Gastrocnemius medialis (tissue), 4 donors: Measurements from ENCODE around the gene TTC31. TPM values are rescaled to one million over a fixed set of nuclear protein-coding genes. Genes with fewer than 3 reads are reported as not detected.

Source experiments
- ATAC-seq, 2 donors: fragments of 150-250 bp; one replicate each; pipeline ENCODE4 v1.9.1; 2016
- DNase-seq, 2 donors: peaks; one replicate each; pipeline ENCODE4 v3.0.0-alpha.2; 2019
- H3K27ac ChIP-seq, 4 donors: fragments of 200-600 bp; sonication (generic); 1 replicate in 1 of 4; 2 replicates in 3 of 4; pipeline ENCODE4 v1.5.1; 2016 to 2018; ENCODE audit warnings: mild to moderate bottlenecking in 2 of 4, moderate library complexity in 1 of 4
- H3K27me3 ChIP-seq, 3 donors: fragments of 200-600 bp; sonication (generic) in 2 of 3; 1 replicate in 1 of 3; 2 replicates in 2 of 3; pipeline versions ENCODE4 v1.5.1 to v1.6.0; 2016 to 2019; ENCODE audit warnings: mild to moderate bottlenecking in 1 of 3, moderate library complexity in 1 of 3
- H3K36me3 ChIP-seq, 2 donors: fragments of 200-600 bp; sonication (generic) in 1 of 2; one replicate each; pipeline ENCODE4 v1.5.1; 2017 to 2018
- H3K4me1 ChIP-seq, 2 donors: fragments of 200-600 bp; sonication (generic) in 1 of 2; one replicate each; pipeline ENCODE4 v1.5.1; 2016 to 2017; ENCODE audit warnings: mild to moderate bottlenecking in 2 of 2
- H3K4me3 ChIP-seq, 4 donors: fragments of 200-600 bp; sonication (generic) in 3 of 4; 1 replicate in 1 of 4; 2 replicates in 3 of 4; pipeline ENCODE4 v1.5.1; 2016 to 2019; ENCODE audit warnings: mild to moderate bottlenecking in 2 of 4
- H3K9me3 ChIP-seq, 3 donors: fragments of 200-600 bp; sonication (generic) in 2 of 3; 1 replicate in 1 of 3; 2 replicates in 2 of 3; pipeline ENCODE4 v1.5.1; 2016 to 2019
- POLR2A ChIP-seq, 2 donors: fragments of 450-650 bp; IDR thresholded peaks; one replicate each; pipeline ENCODE4 v1.6.1; 2017; ENCODE audit warnings: antibody characterized with exemption in 2 of 2, mild to moderate bottlenecking in 2 of 2, moderate library complexity in 2 of 2
- in situ Hi-C, 4 donors: fragments of 200-750 bp; cut with MboI; loops; one replicate each; pipeline versions ENCODE4 v1.15.0 to v1.8.0; 2017; ENCODE audit warnings: low sequenced_read_pairs in 4 of 4
- intact Hi-C: fragments of 100-400 bp; cut with DNase I; formaldehyde crosslinking; loops from one replicate; pipeline ENCODE4 v1.15.1; 2023; ENCODE audit warnings: low total_unique reads
- total RNA-seq, 4 donors: library from RNA; depleted of rRNA; stranded (reverse); fragments of >200 nt; gene quantifications; one replicate each; pipeline versions ENCODE4 v1.1.0 to v1.2.3, GENCODE V29; 2016
- TF ChIP-seq, protein P1 (sequence below), 5 experiments: fragments of 450-650 bp in 3 of 5; fragments of 200-600 bp in 2 of 5; sonication (generic) in 2 of 5; IDR thresholded peaks in 4 of 5; conservative IDR thresholded peaks in 1 of 5; 1 replicate in 4 of 5; 2 replicates in 1 of 5; pipeline ENCODE4 v1.5.1; 2016 to 2019; ENCODE audit warnings: antibody characterized with exemption in 5 of 5, mild to moderate bottlenecking in 3 of 5, moderate library complexity in 3 of 5

Gene TTC31
- total RNA-seq, result 1 to 10 TPM; 6.1 to 9.6 (median 7.7) TPM

DNA sequence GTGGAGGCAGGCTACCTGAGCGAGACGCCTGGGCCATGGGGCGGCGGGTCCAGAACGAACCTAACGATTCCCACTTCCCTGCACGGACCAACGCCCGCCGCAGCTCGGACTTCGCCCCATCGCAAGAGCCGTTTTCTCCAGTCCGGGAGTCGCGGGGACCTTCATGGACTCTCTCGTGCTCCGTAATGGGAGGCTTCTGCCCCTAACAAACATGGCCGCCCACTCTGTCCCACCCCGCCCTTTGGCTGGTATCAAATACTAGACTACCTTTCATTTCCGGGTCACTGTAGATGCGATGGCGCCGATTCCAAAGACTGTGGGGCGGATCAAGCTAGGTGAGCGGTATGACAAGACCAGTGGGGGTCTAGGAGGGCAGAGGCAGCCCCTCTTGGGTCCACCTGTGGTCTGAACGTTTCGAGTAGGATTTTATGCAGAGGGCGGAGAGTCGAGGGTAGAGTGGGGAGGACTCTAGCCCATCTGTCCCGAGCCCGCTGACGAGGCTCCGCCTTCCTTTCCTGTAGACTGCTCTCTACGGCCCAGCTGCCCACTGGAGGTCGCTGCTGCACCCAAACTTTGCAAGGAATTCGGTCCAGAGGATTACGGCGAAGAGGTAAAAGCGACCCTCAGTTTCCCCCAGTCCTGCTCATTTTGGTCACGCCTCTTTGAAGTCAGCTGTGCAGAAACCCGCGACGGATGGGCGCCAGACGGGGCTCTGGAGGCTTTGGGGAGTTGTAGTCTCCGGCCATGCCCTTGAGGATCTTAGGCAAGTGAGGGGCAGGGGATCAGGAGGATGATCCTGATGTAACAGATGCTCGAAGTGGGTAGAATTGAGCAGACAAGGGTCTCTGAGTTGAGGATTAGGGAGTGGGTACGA is at the start of gene TTC31, which contains the start of gene CCDC142:
Gene TTC31 (plus strand): TSS at position 281 of the 874 bp plus-strand sequence. CDS start 15 bp downstream, at position 296.
Gene CCDC142 (minus strand): TSS at position 198 of the 874 bp plus-strand sequence. CDS start 161 bp downstream, at position 37.
- Histone ChIP-seq H3K36me3 (peaks cover 0 to 33% of the 10 kb centered on the region in 2 donors), H3K27ac (peak within 1 kb of the TSS; percentile 83 to 94 (median 88)), H3K4me3 (peak within 1 kb of the TSS; percentile 82 to 97 (median 87)), H3K4me1 (peaks cover 24 to 25% of the 10 kb centered on the region in 2 donors), H3K27me3 (no peaks in the 10 kb centered on the region), H3K9me3 (no peaks in the 10 kb centered on the region)
- in situ Hi-C loops (loop anchor here in 2 of 4 donors (5.0 to 10.0 kb wide), 2 partner anchors 49 to 102 kb away; no protein-coding TSS in a partner anchor), intact Hi-C loops (loop anchor here (1.0 to 2.0 kb wide), 7 partner anchors 10 to 746 kb away; partner anchors contain the start of genes AUP1, HTRA2, INO80B and PCGF1)
- DNase-seq (peak; percentile 96 to 97), ATAC-seq (peak; percentile 99 to 100)
- TF ChIP-seq, protein P1, sequence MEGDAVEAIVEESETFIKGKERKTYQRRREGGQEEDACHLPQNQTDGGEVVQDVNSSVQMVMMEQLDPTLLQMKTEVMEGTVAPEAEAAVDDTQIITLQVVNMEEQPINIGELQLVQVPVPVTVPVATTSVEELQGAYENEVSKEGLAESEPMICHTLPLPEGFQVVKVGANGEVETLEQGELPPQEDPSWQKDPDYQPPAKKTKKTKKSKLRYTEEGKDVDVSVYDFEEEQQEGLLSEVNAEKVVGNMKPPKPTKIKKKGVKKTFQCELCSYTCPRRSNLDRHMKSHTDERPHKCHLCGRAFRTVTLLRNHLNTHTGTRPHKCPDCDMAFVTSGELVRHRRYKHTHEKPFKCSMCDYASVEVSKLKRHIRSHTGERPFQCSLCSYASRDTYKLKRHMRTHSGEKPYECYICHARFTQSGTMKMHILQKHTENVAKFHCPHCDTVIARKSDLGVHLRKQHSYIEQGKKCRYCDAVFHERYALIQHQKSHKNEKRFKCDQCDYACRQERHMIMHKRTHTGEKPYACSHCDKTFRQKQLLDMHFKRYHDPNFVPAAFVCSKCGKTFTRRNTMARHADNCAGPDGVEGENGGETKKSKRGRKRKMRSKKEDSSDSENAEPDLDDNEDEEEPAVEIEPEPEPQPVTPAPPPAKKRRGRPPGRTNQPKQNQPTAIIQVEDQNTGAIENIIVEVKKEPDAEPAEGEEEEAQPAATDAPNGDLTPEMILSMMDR (IDR thresholded peaks at IDR 0.05 in 4 of 5, conservative IDR thresholded peaks at IDR 0.05 in 1 of 5), result peak; percentile 74 to 90 (median 85)
- TF ChIP-seq POLR2A (IDR thresholded peaks at IDR 0.05), result peak; percentile 25 to 45

DNA sequence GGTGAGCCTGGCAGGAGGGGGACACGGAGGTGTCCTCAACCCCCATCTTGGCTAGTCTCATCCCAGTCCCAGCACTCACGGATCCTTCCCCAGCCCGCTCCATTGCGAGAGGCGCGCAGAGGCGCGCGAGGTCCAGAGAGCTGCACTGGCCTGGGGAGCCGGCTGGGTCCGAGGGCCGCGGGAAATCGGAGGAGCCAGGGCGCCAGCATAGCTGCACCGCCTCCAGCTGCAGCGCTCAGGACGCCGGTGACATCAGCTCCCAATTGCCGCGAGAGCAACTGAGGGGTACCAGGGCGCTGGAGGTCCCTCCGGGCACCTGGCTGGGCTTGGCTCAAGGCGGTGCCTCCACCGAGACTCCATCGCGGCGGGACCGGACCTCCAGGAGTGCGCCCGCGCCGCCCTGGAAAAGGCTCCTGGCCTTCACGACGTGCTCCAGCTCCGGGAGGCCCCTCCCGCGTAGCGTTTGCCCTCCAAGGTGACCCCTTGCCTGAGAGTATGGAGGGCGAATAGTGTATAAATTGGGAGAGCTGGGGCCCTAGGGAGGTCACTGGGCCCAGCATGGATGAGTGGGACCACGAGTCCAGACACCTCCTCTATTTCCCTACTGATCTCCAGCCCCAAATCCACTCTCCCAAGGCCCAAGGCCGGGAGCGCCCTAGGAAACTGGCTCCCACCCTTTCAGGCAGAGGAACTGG is 46.6 kb upstream of the TTC31 start:
- no peaks in the 10 kb centered on the region for H3K36me3 ChIP-seq
- intact Hi-C loops, result no loop called here
- TF ChIP-seq POLR2A (IDR thresholded peaks at IDR 0.05), result no peak
- TF ChIP-seq, protein P1 (IDR thresholded peaks at IDR 0.05 in 4 of 5, conservative IDR thresholded peaks at IDR 0.05 in 1 of 5), result no peak
- ATAC-seq (no peak), DNase-seq (no peak)
- H3K27me3 ChIP-seq, result peaks cover 0 to 12% (median 0%) of the 10 kb centered on the region in 3 donors
- in situ Hi-C loops, result no loop called here
- no peaks in the 10 kb centered on the region for H3K9me3 ChIP-seq
- no peak overlapping the region for H3K4me3 ChIP-seq
- peaks cover 20 to 21% of the 10 kb centered on the region in 2 donors for H3K4me1 ChIP-seq
- no peak overlapping the region for H3K27ac ChIP-seq

DNA sequence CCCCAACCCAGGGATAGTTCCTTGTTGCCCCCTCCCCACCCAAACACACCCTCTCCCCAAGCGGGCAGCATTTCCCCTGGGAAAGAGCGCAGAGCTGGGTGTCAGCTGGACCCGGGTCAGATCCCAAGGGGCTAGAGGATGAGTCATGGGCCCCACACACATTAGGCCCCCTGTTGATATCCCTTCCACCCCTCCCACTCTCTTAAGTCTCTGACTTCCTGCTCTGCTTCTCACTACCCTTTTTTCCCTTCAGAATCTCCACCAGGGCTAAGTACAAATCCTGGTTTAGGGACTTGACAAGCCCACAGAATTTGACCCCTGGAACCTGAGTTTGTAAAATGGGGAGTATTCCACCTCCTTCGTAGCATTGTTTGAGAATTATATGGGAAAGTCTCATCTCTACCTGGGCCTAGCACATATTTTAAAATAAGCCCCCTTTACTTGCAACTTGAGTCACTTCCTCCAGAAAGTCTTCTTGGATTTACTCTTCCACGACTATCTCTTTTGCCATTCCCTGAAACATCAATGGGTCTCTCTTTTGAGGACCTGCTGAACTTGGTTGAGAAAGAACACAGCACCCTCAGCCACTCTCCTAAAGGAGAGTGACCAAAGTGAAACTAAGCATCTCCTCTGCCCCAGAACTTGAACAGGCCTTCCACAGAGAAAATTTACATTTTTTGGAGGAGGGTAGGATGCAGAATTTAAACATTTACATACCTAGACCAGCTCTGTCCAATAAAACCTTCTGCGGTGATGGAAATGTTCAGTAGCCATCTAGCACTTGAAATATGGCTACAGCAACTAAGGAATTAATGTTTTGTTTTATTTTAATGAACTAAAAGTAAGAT is 45.8 kb upstream of the TTC31 start:
- in situ Hi-C loops (no loop called here), intact Hi-C loops (no loop called here)
- Histone ChIP-seq H3K36me3 (no peaks in the 10 kb centered on the region), H3K9me3 (no peaks in the 10 kb centered on the region), H3K27ac (no peak overlapping the region), H3K27me3 (peaks cover 1 to 20% (median 2%) of the 10 kb centered on the region in 3 donors), H3K4me3 (no peak overlapping the region), H3K4me1 (peaks cover 20 to 29% of the 10 kb centered on the region in 2 donors)
- no peak for ATAC-seq
- DNase-seq, result no peak
- no peak for TF ChIP-seq POLR2A (IDR thresholded peaks at IDR 0.05)
- TF ChIP-seq, protein P1 (IDR thresholded peaks at IDR 0.05 in 4 of 5, conservative IDR thresholded peaks at IDR 0.05 in 1 of 5), result no peak

DNA sequence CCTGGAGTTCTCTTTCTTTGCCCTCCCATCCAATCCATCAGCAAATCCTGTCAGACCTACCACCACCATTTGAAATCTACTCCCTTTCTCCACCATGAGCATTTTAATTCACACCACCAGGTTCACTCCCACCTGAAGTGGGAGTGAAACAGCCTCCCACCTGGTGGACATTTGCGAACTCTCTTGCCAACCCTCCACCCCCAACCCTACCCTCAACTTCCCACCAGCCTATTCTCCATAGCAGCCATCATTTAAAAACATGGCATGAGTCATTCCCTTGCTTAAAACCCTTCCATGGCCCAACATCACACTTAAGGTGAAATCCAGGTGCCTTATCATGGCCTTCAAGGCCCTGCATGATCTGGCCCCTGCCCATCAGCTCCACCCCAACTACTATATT is 44.6 kb upstream of the TTC31 start:
- H3K27me3 ChIP-seq, result peaks cover 6 to 31% (median 7%) of the 10 kb centered on the region in 3 donors
- intact Hi-C loops, result no loop called here
- DNase-seq (no peak), ATAC-seq (no peak)
- no peaks in the 10 kb centered on the region for H3K9me3 ChIP-seq
- H3K4me1 ChIP-seq, result peaks cover 20 to 30% of the 10 kb centered on the region in 2 donors
- TF ChIP-seq POLR2A (IDR thresholded peaks at IDR 0.05), result no peak
- TF ChIP-seq, protein P1 (IDR thresholded peaks at IDR 0.05 in 4 of 5, conservative IDR thresholded peaks at IDR 0.05 in 1 of 5), result no peak
- no peak overlapping the region for H3K4me3 ChIP-seq
- H3K27ac ChIP-seq, result no peak overlapping the region
- in situ Hi-C loops, result no loop called here
- no peaks in the 10 kb centered on the region for H3K36me3 ChIP-seq
